Tongue (tissue), 2 donors: ENCODE results near the gene HIP1. TPM values are rescaled to one million over a fixed set of nuclear protein-coding genes. Genes with fewer than 3 reads are reported as not detected.
"Not testable (repeated sequence)": the region's sequence is repeated elsewhere in the genome, so short reads cannot be mapped to it uniquely, and the experiment has no call there.

ENCODE experiments used
- DNase-seq: peaks from one replicate; pipeline ENCODE4 v3.0.0-alpha.2; 2015
- total RNA-seq: library from RNA; depleted of rRNA; stranded (reverse); fragments of >200 nt; gene quantifications from one replicate; pipeline ENCODE4 v1.2.3, GENCODE V29; 2014

Gene HIP1
- total RNA-seq: 19.6 TPM

DNA sequence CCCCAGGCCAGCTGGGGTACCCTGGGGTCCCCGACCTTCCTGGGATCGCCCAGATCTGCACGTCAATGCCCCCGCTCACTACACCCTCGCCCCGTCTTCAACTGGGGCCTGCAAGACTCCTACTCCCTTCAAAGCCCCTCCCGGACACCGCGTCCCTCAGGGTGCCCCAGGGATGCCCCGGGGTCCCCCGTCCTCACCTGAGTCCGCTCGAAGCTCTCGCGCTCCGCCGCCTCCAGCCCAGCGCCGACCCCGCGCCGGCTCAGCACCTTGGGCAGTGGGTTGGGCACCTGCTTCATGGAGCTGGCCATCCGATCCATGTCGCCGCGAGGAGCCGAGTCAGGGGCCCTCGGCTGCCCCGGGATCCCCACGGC, at the start of gene HIP1:
Gene HIP1 (minus strand): TSS at position 338 of the 371 bp plus-strand sequence. CDS start 21 bp downstream, at position 317.
- no peak for DNase-seq

DNA sequence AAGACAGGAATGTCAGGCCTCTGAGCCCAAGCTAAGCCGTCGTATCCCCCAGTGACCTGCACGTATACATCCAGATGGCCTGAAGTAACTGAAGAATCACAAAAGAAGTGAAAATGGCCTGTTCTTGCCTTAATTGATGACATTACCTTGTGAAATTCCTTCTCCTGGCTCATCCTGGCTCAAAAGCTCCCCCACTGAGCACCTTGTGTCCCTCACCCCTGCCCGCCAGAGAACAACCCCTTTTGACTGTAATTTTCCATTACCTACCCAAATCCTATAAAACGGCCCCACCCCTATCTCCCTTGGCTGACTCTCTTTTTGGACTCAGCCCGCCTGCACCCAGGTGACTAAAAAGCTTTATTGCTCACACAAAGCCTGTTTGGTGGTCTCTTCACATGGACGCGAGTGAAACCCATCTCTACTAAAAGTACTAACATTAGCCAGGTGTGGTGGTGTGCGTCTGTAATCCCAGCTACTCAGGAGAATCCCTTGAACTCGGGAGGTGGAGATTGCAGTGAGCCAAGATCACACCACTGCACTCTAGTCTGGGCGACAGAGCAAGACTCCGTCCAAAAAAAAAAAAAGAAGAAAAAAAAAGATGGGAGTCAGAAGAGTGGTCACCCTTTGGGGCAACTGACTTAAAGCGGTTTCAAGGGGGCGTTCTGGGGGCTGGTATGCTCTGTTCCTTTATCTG, 49.6 kb upstream of the HIP1 start:
- not testable (repeated sequence) for DNase-seq

DNA sequence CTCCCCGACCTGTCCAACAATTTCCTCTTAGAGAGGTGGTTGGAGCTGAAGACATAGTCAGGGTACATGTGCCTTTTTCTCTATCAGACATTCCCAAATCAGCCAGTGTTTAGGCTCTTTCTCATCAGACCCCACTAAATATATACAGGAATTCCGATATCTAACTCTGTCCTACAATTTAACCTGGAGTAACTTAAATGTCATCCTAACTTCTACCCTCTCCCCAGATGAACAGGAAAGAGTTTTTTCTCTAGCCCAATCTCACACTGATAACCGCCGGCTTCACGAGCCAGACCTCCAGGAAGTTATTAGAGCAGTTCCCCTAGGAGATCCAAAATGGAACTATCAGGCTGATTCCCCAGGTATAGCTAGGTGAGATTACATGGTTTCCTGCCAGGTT, 44.3 kb upstream of the HIP1 start:
- not testable (repeated sequence) for DNase-seq

DNA sequence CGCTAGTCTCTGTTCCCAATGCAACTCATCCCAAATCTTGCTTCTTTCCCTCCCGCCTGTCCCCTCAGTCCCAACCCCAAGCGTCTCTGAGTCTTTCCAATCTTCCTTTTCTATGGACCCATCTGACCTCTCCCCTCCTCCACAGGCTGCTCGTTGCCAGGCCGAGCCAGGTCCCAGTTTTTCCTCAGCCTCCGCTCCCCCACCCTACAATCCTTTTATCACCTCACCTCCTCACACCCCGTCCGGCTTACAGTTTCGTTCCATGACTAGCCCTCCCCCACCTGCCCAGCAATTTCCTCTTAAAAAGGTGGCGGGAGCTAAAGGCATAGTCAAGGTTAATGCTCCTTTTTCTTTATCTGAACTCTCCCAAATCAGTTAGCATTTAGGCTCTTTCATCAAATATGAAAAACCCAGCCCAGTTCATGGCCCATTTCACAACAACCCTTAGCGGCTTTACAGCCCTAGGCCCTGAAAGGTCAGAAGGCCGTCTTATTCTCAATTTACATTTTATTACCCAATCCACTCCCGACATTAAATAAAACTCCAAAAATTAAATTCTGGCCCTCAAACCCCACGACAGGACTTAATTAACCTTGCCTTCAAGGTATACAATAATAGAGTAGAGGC, 42.0 kb upstream of the HIP1 start:
- DNase-seq: not testable (repeated sequence)

DNA sequence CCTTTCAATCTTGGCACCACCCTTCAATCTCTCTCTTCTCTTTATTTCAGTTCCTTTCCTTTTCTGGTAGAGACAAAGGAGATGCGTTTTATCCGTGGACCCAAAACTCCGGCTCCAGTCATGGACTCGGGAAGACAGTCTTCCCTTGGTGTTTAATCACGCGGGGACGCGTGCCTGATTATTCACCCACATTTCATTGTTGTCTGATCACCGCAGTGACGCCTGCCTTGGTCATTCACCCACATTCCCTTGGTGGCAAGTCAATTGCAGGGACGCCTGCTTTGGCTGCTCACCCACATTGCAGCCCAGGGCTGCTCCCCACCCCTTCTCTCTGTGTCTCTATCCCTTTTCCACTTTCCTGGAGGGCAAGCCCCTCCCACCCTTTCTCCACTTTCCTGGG, 40.8 kb upstream of the HIP1 start:
- DNase-seq: not testable (repeated sequence)

DNA sequence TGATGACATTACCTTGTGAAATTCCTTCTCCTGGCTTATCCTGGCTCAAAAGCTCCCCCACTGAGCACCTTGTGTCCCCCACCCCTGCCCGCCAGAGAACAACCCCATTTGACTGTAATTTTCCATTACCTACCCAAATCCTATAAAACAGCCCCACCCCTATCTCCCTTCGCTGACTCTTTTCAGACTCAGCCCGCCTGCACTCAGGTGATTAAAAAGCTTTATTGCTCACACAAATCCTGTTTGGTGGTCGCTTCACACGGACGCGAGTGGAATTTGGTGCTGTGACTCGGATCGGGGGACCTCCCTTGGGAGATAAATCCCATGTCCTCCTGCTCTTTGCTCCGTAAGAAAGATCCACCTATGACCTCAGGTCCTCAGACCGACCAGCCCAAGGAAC, 40.3 kb upstream of the HIP1 start:
- DNase-seq: not testable (repeated sequence)

DNA sequence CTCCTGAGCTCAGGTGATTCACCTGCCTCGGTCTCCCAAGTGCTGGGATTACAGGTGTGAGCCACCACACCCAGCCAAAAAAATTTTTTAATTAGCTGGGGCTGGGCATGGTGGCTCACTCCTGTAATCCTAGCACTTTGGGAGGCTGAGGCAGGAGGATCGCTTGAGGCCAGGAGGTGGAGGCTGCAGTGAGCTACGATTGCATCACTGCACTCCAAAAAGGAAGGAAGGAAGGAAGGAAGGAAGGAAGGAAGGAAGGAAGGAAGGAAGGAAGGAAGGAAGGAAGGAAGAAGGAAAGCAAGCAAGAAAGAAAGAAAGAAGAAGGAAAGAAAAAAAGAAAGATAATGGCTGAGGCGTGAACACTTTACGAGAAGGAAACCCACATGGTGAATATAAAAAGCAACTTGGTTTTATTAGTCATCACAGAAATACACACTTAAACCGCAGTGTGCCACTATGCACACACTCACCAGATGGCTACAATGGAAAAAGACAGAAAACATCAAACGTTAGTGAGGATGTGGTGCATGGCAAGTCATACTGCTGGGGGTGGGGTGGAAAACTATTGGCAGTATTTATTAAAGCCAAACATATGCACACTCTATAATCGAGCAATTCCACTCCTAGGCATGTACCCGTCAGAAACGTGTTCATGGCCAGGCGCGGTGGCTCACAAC, 37.7 kb upstream of the HIP1 start:
- no peak for DNase-seq

DNA sequence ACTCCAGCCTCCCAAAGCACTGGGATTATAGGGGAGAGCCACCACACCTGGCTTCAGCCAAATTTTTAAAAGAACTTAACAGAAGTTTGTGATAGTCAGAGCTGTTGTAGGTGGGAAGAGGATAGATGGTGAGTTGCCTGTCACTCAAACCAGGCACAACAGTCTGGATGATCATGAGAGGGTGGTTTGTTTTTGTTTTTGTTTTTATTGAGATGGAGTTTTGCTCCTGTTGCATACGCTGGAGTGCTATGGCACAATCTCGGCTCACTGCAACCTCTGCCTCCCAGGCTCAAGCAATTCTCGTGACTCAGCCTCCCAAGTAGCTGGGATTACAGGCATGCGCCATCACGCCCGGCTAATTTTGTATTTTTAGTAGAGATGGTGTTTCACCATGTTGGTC, 35.2 kb upstream of the HIP1 start:
- not testable (repeated sequence) for DNase-seq

DNA sequence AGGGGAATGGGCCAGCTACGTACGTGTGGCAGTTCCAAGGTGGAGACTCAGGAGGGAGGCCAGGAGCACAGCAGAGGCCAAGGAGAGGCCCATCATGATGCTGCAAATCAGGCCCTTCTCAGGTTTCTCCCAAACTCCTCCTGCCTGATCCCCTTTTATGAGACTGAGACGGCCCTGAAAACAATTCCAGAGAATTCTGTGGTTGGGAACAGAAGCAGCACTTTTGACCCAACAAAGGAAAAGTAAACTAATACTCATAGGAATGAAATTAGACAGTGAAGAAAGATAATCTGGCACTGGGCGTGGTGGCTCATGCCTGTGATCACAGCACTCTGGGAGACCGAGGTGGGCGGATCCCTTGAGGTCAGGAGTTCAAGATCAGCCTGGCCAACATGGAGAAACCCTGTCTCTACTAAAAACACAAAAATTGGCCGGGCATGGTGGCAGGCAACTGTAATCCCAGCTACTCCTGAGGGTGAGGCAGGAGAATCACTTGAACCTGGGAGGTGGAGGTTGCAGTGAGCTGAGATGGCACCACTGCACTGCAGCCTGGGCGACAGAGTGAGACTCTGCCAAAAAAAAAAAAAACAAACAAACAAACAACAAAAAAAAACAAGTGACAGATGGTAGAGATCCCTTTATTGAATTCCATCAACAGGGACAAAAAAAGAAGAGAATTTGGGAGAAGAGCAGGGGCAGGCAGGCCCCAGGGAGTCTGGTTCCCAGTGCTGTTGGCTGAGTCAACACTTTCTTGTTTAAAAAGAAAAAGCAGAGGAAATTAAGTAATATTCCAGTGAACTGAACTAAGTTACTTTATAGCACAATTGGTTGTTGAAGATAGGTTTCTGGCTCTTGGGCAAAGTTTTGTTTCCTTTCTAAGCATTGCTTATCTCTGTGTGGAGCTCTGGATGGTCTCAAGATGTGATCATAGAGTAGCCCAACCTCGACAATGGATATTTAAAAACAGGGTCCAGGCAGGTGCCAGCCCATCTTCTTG, 33.6 kb upstream of the HIP1 start, which contains the start of gene CCL26:
Gene CCL26 (minus strand): TSS at position 131 of the 997 bp plus-strand sequence. CDS start 35 bp downstream, at position 96.
- no peak for DNase-seq

DNA sequence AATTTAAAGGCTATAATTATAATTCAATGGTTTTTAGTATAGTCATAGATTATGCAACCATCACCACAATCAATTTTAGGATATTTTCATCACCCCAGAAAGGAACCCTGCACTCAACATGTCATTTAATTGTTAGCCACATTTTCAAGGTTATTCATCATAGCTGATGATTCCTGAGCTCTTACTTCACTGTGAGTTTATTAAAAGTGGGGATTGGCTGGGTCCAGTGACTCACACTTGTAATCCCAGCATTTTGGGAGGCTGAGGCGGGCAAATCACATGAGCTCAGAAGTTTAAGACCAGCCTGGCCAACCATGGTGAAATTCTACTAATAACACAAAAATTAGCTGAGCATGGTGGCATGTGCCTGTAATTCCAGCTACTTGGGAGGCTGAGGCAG, 32.5 kb upstream of the HIP1 start:
- no peak for DNase-seq

DNA sequence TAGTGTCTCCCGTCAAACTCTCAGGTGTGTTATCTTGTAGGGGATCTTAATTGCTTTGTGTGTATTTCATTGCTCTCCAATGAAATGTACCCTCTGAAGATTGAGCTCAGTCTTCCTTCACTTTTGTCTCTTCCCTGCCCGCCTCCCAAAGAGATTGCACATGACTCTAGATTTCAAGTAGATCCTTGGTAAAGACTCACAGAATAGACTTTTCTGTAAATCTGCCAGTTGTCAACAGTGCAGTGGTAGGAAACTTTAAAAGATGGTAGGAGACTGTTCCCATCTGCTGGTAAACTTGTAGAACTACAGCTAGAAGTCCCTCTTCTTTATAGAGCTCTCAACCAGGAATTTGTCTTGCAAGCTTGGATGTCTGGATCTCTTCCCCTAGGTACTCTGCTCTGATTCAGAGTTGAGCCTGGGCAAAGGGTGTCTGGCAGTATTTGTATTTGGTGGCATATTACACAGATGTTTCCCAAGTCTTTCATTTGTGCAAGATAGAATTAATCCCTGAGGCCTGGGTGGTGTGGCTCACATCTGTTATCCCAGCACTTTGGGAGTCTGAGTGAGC, 23.7 kb upstream of the HIP1 start:
- DNase-seq: peak; percentile 82

DNA sequence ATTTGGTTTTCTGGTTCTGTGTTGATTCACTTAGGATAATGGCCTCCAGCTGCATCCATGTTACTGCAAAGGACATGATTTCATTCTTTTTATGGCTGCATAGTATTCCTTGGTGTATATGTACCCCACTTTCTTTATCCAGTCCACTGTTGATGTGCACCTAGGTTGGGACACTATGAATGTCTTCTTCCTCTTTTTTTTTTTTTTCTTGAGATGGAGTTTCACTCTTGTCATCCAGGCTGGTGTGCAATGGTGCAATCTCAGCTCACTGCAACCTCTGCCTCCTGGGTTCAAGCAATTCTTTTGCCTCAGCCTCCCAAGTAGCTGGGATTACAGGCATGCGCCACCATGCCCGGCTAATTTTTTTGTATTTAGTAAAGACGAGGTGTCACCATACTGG, 23.1 kb upstream of the HIP1 start:
- not testable (repeated sequence) for DNase-seq

DNA sequence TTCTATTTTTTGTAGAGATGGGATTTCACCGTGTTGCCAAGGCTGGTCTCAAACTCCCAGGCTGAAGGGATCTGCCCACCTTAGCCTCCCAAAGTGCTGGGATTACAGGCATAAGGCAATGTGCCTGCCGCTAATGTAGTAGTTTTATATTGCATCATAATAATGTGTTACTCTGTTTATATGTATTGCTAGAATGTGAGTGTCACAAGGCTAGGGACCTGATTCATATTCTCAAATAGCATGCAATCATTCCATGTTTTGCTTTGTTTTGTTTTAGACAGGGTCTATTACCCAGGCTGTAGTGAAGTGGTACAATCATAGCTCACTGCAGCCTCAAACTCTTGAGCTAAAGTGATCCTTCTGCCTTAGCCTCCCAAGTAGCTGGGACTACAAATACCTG, 19.8 kb upstream of the HIP1 start:
- no peak for DNase-seq

DNA sequence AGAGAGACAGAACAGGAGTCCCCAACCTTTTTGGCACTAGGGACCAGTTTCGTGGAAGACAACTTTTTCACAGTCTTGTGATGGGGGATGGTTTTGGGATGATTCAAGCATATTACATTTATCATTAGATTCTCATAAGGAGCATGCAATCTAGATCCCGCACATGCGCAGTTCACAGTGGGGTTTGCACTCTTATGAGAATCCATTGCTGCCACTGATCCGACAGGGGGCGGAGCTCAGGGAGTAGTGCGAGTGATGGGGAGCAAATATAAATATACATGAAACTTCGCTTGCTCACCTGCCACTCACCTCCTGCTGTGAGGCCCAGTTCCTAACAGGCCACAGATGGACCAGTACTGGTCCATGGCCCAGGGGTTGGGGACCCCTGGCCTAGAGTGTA, 19.1 kb upstream of the HIP1 start:
- DNase-seq: no peak

DNA sequence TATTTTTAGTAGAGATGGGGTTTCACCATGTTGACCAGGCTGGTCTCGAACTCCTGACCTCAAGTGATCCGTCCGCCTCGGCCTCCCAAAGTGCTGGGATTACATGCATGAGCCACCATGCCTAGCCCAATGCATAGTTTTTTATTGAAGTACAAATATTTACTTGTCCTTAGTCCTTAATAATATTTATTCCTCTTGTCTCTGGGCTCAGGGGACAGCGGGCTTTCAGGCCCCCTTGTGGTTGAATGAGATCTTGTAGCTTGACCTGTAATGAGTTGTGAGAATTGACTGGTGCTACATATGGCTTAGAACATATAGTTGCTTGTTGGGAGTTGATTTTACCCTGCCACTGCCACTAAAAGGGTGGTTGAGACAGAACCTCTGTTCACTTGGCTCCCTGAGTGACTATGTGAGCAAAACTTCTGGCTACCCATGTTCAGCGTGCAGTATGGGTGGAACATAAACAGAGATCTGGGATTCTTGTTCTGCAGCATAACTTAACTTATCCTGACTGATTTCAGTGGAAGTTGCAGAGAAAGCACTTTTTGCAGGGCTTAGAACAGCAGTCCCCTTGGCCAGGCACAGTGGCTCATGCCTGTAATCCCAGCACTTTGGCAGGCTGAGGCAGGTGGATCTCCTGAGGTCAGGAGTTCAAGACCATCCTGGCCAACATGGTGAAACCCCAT, 18.4 kb upstream of the HIP1 start:
- DNase-seq: no peak

DNA sequence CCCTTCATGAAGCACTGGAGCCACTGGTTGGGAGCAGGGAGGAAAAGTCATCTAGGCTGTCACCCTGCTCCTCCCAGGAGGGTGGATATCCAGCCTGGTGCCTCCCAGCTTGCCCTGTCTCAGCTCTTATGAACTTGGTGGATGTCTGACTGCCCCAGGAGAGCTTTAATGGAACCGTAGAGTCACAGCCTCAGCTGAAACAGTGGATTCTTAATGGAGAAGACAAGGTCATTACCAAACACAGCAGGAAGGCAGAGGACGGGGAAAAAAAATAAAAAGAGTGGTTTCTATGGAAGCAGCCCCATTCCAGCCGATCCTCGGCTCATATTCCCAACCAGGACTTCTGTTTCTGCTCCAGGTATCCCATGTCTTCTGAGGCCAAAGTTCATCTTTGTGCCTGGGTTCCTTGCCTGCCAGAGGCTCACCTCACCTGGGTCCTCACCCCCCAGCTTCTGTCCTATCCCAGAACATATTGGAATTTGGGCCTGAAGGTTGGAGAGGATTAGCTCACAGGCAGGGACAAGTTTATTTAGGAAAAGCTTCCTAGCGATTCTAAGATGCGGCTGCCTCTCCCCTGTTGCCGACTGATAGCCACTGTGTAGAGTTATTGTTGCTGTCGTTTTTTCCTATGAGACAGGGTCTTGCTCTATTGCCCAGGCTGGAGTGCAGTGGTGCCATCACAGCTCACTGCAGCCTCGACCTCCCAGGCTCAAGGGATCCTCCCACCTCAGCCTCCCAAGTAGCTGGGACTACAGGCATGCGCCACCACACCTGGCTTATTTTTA, 17.7 kb upstream of the HIP1 start:
- DNase-seq: no peak

DNA sequence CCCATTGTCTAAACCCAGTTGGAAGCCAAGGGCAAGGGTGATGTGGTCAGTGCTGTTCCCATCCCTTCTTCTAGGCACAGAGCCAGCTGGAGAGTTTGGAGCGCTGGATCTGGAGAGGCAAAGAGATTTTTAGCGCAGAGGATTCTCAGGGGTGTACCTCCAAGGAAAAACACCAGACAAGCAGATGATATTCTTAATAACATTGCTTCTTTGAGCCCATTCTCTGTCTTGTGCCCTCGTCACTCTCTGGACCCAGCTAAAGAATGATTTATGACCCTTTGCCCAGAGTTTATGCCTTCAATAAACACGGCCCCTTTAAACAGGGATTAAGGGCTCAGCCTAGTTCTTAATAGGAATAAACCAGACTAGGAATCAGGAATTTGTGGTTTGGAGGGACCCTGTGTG, 4.7 kb upstream of the HIP1 start:
- no peak for DNase-seq

DNA sequence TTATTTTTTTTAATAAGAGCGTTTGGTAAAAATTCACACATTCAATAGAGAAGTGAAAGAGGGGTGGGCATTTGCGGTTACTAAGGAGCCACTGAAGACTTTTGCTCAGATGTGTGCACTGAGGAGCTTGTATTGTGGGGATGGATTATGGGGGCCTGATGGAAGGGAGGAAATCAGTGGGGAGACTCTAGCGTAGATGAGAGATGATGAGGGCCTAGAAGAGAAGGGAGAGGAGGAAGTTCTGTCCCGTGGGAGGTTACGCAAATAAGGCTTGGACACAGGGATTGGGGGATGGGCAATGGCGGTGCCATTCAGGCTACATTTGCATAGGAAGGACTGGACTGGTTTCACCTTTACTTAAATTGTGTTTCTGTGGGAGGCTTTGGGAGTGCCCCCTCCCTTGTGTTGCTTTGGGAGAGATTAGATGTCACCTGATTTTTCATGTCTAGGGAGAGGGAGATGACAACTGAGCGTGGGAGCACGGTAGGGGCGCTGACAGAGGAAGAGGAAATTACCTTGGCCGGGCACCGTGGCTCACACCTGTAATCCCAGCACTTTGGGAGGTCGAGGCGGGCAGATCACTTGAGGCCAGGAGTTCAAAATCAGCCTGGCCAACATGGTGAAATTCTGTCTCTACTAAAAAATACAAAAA, 2.2 kb upstream of the HIP1 start:
- DNase-seq: no peak

DNA sequence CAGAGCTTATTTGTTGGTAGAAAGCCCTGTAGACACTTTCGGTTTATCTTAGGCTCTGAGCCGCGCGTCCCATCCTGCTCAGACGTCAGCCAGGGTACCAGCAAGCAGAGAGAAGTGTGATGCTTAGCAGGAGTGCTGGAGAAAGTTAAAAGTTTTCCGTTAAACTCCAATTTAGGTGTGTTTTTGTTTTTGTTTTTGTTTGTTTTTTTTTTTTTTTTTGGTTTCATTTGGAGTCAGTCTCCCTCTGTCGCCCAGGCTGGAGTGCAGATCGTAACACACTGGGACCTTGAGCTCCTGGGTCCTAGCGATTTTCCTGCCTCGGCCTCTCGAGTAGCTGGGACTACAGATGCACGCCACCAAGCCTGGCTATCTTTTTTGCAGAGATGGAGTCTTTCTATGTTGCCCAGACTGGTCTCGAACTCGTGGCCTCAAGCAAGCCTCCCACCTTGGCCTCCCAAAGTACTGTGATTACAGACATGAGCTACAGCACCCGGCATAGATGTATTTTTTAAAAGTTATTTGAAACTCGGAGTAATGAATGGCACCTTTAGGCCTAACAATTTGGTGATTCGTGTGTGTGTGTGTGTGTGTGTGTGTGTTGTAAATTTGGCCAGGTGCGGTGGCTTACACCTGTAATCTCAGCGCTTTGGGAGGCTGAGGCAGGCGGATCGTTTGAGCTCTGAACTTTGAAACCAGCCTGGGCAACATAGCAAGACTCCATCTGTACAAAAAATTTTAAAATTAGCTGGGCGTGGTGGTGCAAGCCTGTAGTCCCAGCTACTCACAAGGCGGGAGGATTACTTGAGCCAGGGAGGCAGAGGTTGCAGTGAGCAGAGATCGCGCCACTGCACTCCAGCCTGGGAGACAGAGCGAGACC, 1.3 kb upstream of the HIP1 start:
- DNase-seq: peak; percentile 63
